Mucosa of rectum (tissue), 2 donors: ENCODE measurements around the gene MMP3.

ENCODE experiments used
- H3K27ac ChIP-seq, 2 donors: one replicate each; pipeline ENCODE4 v1.7.0; 2013; ENCODE audit warnings: inconsistent platforms in 2 of 2, low read depth in 2 of 2, low read length in 2 of 2
- H3K27me3 ChIP-seq, 2 donors: one replicate each; pipeline ENCODE4 v1.7.0; 2013; ENCODE audit warnings: low read length in 2 of 2; ENCODE audit not compliant: control insufficient read depth in 2 of 2, insufficient read depth in 2 of 2
- H3K36me3 ChIP-seq, 2 donors: one replicate each; pipeline ENCODE4 v1.7.0; 2013; ENCODE audit warnings: low read length in 2 of 2; ENCODE audit not compliant: control insufficient read depth in 2 of 2, insufficient read depth in 2 of 2
- H3K4me1 ChIP-seq, 2 donors: one replicate each; pipeline ENCODE4 v1.7.0; 2013; ENCODE audit warnings: low read length in 2 of 2, mild to moderate bottlenecking in 1 of 2; ENCODE audit not compliant: control insufficient read depth in 2 of 2, insufficient read depth in 2 of 2
- H3K4me3 ChIP-seq, 2 donors: one replicate each; pipeline ENCODE4 v1.7.0; 2013; ENCODE audit warnings: low read length in 2 of 2
- H3K9ac ChIP-seq, 2 donors: one replicate each; pipeline ENCODE4 v1.7.0; 2013; ENCODE audit warnings: low read length in 2 of 2, low read depth in 1 of 2, mild to moderate bottlenecking in 1 of 2
- H3K9me3 ChIP-seq, 2 donors: one replicate each; pipeline ENCODE4 v1.7.0; 2013; ENCODE audit warnings: low read length in 2 of 2; ENCODE audit not compliant: control insufficient read depth in 2 of 2
- donor health status: healthy.
- donor health status: Normal muscosa, but diverticular disease.

MMP3 gene

GRCh38 chr11:102836290-102836875 lies 7.0 kb downstream of the MMP3 start:
- Histone ChIP-seq H3K27ac (no peak overlapping the region), H3K4me1 (no peaks in the 10 kb centered on the region), H3K4me3 (no peak overlapping the region)

GRCh38 chr11:102833731-102834130 lies 9.7 kb downstream of the MMP3 start:
- H3K4me3 ChIP-seq: no peak overlapping the region

More at GRCh38 chr11:102836290-102836875, 7.0 kb downstream of the MMP3 start:
- Histone ChIP-seq H3K27me3 (no peaks in the 10 kb centered on the region), H3K36me3 (no peaks in the 10 kb centered on the region), H3K9ac (no peak overlapping the region), H3K9me3 (no peaks in the 10 kb centered on the region)

GRCh38 chr11:102832612-102833011 lies 10.8 kb downstream of the MMP3 start:
- Histone ChIP-seq H3K9me3 (no peaks in the 10 kb centered on the region), H3K4me1 (no peaks in the 10 kb centered on the region), H3K27ac (no peak overlapping the region), H3K27me3 (no peaks in the 10 kb centered on the region), H3K36me3 (no peaks in the 10 kb centered on the region), H3K9ac (no peak overlapping the region), H3K4me3 (no peak overlapping the region)

More at GRCh38 chr11:102833731-102834130, 9.7 kb downstream of the MMP3 start:
- Histone ChIP-seq H3K36me3 (no peaks in the 10 kb centered on the region), H3K27me3 (no peaks in the 10 kb centered on the region), H3K9ac (no peak overlapping the region), H3K9me3 (no peaks in the 10 kb centered on the region), H3K27ac (no peak overlapping the region), H3K4me1 (no peaks in the 10 kb centered on the region)

GRCh38 chr11:102831489-102832440 lies 11.6 kb downstream of the MMP3 start:
- Histone ChIP-seq H3K4me3 (peak overlapping the region; percentile 46 to 57), H3K9ac (peak overlapping the region in 1 of 2 donors; percentile 13), H3K9me3 (no peaks in the 10 kb centered on the region), H3K27me3 (no peaks in the 10 kb centered on the region), H3K4me1 (no peaks in the 10 kb centered on the region), H3K27ac (peak overlapping the region in 1 of 2 donors; percentile 4), H3K36me3 (no peaks in the 10 kb centered on the region)

GRCh38 chr11:102831128-102831488 lies 12.3 kb downstream of the MMP3 start:
- no peaks in the 10 kb centered on the region for H3K9me3 ChIP-seq
- no peaks in the 10 kb centered on the region for H3K27me3 ChIP-seq
- no peak overlapping the region for H3K9ac ChIP-seq
- H3K27ac ChIP-seq: no peak overlapping the region
- no peaks in the 10 kb centered on the region for H3K36me3 ChIP-seq
- H3K4me1 ChIP-seq: no peaks in the 10 kb centered on the region
- no peak overlapping the region for H3K4me3 ChIP-seq

- no peaks in the 10 kb centered on the region for H3K9me3 ChIP-seq
- no peaks in the 10 kb centered on the region for H3K27me3 ChIP-seq
- H3K27ac ChIP-seq: no peak overlapping the region
- no peaks in the 10 kb centered on the region for H3K36me3 ChIP-seq
- H3K9ac ChIP-seq: no peak overlapping the region
- no peak overlapping the region for H3K4me3 ChIP-seq
- H3K4me1 ChIP-seq: no peaks in the 10 kb centered on the region
These were observed 13.2 kb downstream of the MMP3 start for GRCh38 chr11:102830001-102830727.

GRCh38 chr11:102829316-102830000 lies 14.0 kb downstream of the MMP3 start:
- Histone ChIP-seq H3K27ac (no peak overlapping the region), H3K27me3 (no peaks in the 10 kb centered on the region), H3K4me1 (no peaks in the 10 kb centered on the region), H3K9ac (no peak overlapping the region), H3K4me3 (no peak overlapping the region), H3K36me3 (no peaks in the 10 kb centered on the region), H3K9me3 (no peaks in the 10 kb centered on the region)

- no peaks in the 10 kb centered on the region for H3K4me1 ChIP-seq
- H3K4me3 ChIP-seq: no peak overlapping the region
- no peaks in the 10 kb centered on the region for H3K9me3 ChIP-seq
- H3K27ac ChIP-seq: no peak overlapping the region
- no peak overlapping the region for H3K9ac ChIP-seq
- H3K36me3 ChIP-seq: no peaks in the 10 kb centered on the region
- H3K27me3 ChIP-seq: no peaks in the 10 kb centered on the region
These were observed 18.9 kb downstream of the MMP3 start for GRCh38 chr11:102824556-102824955.

GRCh38 chr11:102819491-102819890 lies 23.9 kb downstream of the MMP3 start:
- H3K4me1 ChIP-seq: no peaks in the 10 kb centered on the region
- H3K27me3 ChIP-seq: no peaks in the 10 kb centered on the region
- no peak overlapping the region for H3K4me3 ChIP-seq

More at GRCh38 chr11:102819491-102819890, 23.9 kb downstream of the MMP3 start:
- H3K9ac ChIP-seq: no peak overlapping the region
- H3K9me3 ChIP-seq: no peaks in the 10 kb centered on the region
- H3K36me3 ChIP-seq: no peaks in the 10 kb centered on the region
- no peak overlapping the region for H3K27ac ChIP-seq
